GM19452 (cell line): ENCODE results near the gene TGIF1.

Experiments
- ATAC-seq: cut with Tn5 transposase; IDR thresholded peaks from one replicate; pipeline ENCODE4 v1.9.1; 2021; ENCODE audit not compliant: unreplicated experiment

TGIF1 gene

DNA sequence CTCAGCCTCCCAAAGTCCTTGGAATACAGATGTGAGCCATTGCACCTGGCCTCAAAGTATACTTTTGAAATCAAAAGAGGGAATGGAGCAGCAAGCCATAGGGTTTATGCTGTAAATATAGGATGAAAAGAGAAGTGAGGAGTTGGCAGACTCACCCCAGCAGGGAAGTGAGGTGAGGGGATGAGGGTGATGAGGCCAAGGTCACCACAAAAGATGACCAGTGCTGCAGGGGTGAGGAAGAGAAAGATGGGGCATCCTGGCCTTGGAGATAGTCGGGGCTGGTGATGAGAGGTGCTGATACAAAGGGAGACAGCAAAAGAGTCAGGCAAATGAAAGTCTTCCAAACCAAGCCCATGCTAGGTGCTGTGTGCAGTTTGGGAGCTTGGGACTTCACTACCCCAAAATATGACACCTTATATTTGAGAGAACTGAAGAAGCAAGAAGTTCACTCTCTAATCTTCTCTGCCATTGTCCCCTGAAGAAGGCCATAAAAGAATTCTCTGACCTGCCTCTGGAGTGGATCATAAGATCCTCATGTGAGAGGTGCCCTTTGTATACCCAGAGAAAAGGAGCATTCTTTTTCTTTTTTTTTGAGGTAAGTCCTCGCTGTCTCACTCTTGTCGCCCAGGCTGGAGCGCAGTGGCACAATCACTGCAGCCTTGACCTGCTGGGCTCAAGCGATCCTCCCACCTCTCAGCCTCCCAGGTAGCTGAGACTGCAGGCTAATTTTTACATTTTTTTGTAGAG lies 31.0 kb downstream of the TGIF1 start:
- ATAC-seq: no peak

DNA sequence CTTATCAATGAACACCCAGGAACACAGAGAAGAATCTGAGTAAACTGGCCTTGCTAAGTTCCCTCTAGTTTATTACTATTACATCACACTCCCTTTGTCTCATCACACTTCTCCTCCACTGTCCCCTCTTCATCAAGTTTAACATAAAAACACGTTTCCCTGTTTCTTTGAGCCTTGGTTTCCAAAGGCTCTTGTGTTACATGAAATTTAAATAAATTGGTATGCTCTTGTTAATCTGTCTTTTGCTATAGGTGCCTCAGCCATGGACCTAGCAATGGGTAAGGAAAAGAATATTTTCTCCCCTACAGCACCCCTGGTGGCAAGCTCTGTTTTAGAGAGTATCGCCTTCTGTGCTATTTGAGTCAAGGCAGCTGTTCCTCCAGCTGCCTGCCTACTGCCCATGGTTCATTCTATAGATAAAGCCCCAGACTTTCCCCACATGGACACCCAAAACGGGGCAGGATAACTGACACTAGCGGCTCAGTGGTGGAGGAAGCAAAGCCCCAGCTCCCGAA lies 31.8 kb downstream of the TGIF1 start:
- peak; percentile 59 for ATAC-seq

DNA sequence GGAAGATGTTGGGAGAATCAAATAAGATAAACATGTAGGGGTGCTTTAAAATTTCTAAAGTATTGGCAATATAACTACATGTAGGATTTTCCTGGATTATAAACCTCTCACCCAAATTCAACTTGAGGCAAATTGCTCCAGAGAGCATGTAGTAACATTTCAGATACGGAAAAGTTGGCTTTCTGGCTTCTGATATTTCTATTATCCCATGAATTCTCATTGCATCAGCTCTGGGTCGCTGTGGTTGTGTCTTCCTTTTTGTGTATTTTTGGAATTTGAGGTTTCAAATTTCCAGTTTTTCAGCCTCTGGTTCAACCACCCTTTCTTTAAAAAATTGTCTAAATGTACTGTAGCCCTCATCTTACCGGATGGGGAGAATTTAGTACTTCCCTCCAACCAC lies 32.3 kb downstream of the TGIF1 start:
- no peak for ATAC-seq

DNA sequence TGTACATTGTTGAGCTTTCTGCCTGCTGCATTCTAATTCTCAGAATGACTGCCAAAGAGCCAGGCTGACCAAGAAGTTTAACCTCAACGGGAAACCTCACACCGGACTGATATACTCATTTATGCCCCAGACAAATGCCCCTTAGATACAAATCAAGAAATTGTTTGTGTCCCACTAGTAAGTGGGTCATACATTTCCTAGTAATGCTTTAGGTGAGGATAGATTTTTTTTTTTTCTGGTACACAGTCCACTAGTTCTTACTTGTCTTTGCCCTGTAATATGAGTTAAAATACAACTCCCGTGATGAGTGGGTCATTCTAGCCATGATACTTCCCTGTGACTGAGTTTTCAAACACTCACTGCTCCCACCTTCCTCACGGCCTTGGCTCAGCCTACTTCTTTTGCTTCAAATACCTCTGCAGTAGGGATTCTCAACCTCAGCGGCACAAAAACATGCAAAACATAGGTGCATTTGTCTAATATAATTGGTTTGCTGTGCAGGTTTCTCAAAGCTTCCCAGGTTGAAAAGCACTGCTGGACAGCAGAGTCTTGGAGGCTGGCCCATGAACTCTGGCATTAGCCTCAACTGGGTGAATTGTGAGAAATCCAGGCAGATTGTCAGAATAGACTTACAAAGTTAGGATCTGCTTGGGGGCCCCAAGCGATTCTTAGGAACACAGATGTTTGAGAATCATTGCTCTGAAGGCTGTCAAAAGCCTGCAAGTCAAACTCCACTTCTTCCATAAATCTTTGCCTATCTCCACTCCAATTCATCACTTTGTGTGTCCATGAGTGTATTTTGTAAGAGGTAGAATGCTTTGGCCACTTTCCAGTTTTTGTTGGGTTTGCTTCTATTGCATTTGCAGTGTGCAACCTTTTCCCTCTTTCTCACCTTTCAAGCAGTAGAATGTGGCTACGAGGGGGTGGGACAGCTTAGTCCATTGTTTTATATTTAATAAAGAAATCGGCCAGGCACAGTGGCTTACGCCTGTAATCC lies 35.5 kb downstream of the TGIF1 start:
- ATAC-seq: no peak

DNA sequence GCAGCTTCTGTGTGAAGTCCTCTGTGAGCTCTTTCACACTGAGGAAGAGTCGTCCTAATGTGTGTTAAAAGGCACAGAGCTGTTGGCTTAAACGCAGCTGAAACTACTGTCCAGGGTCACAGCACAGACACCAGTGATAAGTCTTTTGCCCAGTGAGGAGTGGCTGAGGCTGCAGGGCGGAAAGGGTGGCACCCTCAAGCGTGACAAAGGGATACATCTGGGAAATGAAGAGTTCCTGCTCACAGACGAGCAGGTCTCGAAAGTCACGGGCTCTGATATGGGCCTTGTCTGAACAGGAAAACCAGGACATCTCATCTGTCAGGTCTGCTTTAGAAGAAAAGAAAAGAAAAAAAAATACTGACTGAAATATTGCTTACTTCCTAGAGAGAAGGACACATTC lies 36.5 kb downstream of the TGIF1 start:
- no peak for ATAC-seq

DNA sequence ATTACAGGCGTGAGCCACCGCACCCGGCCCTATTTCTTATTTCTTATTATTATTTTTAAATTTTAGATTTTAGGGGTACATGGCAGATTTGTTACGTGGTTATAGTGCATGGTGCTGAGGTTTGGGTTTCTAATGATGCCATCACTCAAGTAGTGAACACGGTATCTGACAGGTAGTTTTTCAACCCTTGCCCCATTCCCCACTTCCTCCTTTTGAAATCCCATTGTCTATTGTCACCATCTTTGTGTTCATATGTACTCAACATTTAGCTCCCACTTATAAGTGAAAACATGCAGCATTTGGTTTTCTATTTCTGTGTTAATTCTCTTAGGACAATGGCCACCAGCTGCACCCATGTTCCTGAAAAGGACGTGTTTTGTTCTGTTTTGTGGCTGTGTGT lies 39.5 kb downstream of the TGIF1 start:
- ATAC-seq: no peak

DNA sequence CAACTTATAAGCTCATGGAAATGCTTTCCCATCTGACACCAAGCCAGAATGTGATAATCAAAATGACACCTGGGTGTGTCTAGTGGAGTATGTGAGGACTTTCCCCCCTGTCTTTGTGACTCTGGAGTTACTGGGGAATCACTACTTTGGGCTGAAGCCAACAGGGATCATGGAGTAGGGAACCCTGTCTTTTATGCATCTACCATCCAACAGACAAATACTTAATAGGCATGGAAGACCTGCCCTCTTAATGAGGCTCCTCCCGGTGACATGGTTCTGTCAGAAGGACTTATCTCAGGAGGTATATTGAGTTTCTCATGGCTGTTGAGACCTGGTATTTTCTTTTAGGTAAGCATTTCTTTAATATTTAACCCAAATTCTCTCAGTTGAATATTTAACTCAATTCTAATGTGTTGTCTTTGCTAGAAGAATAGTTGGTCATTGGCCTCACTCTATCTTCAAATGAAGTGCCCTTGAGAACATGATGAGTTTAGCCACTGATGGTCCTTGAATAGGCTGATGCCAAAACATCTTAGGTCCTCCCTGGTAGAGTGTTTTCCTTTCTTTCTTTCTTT lies 42.1 kb downstream of the TGIF1 start:
- ATAC-seq: no peak

DNA sequence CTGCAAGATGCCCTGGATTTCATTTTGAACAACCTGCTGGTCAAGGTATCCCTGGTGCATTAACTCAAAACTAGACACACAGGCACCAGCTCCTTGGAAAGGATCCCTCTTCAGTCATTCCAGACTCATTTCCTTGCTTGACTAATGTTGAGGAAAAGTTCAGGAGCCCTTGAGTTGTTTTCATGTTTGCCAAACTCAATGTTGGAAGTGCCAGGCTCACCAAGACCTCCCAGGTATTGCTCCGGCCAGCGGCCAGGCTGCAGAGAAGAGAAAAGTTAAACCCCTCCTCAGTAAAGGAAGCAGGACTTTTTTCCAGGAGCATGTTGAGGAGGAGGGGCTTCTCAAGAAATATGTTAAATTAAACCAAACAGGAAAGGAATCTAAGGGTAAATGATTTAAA lies 42.7 kb downstream of the TGIF1 start:
- no peak for ATAC-seq

DNA sequence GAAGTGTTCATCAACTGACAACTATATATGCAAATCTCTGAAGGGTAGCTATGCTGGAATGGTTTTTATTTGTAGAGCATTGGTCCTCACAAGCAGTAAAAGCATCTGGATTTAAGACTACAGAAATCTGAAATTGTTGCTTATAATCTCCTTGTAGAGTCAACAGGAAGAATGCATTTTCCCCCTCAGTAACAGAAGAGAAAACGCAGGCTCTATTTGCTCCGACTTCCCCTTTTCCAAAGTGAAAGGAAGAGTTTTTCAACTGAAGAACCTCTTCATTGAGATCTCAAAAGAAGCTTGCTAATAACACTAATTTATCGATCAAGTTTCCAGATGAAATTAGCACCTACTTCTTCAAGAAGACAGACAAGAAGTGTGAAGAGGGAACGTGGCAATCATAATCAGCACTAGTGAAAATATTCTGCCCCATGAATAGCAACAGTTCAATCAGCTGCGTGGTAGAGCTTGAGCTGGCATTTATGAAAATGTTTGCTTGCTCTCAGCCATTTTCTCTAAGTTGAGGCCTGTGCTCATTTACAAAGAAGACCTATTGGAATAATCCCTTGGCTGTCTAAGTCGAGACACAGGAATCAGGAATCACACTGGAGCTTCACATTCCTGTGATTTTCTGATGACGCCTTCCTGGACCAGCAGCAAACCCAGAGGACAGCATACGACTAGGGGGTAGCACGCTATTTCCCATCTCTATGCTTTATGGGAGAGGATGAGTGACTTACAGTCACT lies 43.7 kb downstream of the TGIF1 start:
- ATAC-seq: no peak

DNA sequence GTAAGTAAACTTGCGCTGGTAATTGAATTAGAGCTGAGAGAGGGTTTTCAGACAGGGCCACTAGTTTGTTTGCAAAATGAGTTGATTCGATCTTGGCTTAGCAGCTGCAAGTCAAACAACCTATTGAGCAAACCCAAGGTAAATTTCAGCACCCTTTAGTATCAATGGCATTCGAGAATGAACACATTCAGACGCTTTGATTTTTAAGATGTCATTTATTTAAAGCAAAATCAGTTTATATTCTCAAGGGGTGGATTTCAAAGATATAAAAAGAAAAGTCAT lies 44.2 kb downstream of the TGIF1 start:
- no peak for ATAC-seq

DNA sequence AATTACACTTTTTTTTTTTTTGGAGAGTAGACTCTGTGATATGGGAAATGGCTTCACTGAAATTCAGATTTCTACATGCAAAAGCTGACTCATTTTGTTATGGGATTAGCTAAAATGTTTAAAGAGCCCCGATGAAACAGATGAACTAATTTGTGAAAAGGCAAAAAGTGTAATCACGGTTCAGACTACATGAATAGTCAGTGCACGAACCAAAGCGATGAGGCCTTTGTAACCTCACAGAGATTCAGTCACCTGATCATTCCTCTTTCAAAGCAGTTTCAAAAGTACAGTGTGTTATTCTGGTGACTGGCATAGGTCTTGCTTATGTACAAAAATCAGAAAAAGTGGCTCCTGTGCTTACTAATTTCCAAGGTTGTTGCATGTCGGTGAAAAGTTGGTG lies 44.6 kb downstream of the TGIF1 start:
- ATAC-seq: no peak

DNA sequence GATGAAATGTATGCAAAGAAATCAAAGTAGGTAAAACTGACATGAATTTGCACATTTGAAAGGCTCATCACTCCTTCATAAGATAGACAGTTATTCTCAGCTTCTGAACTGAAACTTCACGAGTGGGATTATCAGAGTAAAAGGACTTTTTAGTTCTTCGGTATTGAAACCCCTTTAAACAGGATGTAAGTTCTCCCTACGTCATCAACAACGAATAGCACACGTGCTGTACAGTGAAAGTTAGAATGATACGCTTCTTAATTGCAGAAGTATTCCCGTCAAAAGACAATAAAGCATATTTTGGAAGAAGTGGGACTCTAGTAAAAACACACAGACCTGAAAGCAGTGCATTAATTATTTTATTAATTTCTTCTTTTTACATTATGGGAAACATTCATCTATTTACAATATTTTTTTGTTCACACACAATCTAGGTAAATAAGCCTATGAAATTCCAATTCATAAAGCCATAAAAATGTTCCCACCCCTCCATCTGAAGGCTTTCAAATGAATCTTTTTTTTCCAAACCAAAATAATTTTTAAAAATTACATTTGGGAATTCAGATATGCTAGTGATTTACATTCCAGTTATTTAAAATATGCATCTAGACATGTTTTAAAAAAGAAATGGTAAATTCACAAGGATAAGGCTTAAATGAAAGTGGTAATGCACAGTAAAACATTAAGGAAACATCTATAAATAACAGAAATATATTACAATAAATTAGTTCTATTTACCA lies 45.9 kb downstream of the TGIF1 start:
- ATAC-seq: no peak

DNA sequence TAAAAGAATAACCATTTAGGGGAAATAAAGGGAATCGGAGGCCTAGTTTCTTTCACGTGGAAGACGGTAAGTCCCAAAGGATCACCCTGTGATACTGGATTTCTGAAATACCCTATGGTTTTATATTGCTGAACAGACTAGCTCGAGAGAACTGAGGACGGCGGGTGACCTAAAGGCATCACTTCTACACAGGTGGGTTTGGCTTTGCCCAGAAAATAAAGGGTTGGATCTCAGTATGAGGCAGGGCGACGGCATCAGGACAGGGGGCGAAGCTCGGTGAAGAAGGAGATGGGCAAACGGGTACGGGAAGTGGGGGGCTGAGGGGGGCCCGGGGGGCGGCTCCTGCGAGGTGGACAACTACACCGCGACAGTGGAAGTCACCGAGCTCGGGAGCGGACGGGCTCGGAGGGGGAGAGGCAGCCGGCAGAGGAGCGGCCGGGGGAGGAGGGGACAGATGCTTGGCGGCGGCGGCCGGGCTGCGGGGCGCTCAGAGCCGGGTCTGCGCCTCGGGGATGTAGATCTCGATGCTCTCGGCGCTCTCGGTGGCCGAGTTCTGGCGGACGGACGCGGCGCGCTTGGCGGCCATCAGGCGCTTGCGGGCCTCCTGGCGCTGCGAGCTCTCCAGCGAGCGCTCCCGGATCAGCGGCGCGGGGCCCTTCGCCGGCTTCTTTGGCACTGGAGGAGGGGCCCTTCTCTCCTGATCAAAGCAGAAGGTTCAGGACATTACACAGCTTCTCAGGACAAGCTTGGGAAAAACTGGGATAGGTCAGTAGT lies 48.9 kb downstream of the TGIF1 start:
- no peak for ATAC-seq

DNA sequence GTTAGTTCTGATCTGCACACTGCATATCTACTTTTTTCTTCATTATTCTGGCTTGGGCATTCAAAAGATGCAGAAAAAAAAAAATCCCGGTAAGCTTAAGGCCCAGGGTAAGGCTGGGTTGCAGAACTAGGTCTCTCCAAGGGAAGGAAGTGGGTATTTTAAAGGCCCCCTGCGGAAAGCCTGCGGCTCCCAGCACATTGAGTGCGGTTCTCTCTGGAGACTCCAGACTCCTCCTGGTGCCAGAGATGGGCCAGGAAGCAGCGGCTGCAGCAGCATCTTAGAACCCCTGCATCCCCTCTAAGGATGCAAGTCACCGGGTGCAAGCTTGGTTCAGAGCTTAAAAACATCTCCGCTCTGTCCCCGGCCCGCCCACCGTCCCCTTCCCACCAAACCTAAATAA lies 49.5 kb downstream of the TGIF1 start:
- no peak for ATAC-seq

DNA sequence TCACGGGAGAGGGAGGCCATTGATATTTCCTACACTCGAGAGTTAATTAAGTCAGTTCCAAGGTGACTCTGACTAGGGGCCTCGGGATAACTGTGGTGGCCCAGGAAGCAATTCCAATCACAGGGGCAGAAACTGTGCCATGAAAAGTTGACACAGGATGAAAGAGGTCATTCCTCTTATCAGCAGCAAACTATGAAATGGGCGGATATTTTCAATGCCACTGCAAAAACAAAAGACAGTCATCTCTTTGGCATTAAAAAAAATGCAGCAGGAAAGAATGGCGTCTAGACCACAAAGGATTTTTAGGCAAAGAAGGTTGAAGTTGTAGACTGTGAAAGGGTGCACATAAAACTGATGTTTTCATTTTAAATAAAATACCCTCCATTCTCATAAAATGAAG lies 50.0 kb downstream of the TGIF1 start:
- no peak for ATAC-seq

DNA sequence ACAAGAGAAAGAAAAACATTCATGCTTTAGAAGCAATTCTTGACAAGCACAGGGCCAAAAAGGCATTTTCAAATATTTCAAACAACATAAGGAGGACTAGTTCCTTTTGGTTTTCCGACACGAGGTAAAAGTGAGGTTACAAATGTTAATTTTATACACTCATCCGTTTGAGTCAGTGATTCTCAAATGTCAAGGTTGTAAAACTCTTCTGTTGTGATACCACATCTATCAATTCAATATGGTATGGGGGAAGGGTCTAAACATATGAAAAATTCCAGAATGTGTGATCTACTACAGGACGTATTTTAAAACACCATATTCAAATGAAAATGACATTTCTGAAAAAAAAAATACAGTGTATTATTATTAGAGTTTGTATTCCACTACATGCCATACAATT lies 52.7 kb downstream of the TGIF1 start:
- no peak for ATAC-seq

DNA sequence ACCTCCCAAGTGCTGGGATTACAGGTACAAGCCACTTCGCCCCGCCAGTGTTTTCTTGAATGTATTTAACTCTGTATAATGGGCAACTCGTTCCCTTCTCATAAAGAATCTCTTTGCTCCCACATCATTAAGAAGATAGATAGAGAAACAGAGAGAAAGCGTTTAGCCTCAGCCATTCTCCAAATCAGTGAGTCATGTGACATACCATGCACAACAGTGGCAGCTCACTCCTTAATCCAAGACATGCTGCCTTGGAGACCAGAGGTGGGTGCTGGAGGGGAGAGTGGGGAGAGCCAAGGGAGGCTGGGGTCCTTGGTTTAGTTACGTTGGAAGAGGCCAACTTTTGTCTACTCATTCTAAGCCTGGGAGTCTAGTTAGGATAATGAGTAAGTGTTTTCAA lies 54.7 kb downstream of the TGIF1 start:
- no peak for ATAC-seq

DNA sequence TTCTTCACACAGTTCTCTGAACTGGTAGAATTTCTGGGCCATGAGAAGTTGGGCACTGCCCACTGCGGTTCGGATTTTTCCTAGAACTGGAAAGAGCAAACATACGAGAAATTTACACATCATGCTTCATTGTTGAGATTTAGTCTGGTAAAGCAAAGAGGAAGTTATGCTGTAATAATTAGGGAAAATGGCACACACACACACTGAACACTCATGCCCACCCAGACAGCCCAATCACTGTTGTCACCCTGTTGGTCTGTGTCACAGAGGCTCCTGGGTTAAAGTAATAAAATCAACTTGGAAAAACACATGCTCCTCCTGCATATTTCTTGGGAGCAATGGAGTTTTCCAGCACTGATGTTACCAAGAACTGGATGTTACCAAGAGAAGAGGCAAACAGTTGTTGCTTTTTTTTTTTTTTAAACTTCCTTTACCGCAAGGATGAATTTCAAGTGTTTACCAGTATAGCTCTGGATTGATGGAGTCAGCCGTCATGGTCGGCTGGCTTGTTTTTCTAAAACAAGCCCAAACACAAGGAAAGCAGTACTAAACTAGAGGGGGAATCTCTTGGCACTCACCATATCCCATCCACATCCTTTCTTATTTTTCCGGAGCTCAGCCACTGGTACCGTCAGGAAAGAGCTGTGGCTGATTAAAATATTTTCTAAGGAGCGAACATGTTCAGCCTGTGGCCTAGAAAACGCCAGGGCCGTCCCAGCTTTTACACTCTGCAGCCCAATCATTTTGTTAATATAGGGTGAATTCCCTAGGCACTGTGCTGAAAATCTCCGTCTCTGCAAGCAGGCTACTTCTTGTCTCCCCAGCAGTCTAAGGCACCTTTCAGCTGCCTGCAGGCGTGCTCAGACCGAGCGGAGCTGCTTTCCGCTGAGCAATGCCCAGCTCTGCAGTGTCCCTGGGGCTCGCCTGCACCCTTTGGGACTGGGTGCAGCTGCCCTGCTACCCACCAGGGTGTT lies 58.9 kb downstream of the TGIF1 start:
- no peak for ATAC-seq
